ENCODE data around the gene ADAMTS9. TPM values are rescaled to one million over a fixed set of nuclear protein-coding genes. Genes with fewer than 3 reads are reported as not detected.

Gene ADAMTS9
- total and polyA plus RNA-seq, 2 of the 13 experiments (the other 11 are each of a cell fraction or from before 2014, with no cell fraction given), result 0.02 to 0.09 TPM

DNA sequence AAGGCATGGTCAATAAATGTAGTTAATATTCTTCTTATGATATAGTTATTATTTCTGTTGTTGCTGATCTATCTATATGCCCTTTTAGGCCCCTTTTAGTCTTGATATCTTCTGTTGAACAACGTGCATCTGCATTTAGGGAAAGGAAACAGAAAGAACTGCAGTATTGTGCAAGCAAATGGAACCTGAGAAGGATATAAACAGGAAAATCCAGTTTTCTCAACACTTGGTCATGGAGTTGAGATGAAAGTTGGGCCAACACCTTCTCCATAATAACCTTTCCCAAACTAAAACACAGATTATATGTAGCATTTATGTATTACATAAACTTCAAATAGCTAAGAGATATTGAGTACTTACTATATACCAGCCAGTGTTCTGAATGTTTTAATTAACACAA, 179.7 kb downstream of the ADAMTS9 start (continued):
- TF ChIP-seq MATR3 (CRISPR knock-in tag; IDR thresholded peaks at IDR 0.05), result no peak
- TF ChIP-seq TAF1 (CRISPR knock-in tag; IDR thresholded peaks at IDR 0.05), result no peak

DNA sequence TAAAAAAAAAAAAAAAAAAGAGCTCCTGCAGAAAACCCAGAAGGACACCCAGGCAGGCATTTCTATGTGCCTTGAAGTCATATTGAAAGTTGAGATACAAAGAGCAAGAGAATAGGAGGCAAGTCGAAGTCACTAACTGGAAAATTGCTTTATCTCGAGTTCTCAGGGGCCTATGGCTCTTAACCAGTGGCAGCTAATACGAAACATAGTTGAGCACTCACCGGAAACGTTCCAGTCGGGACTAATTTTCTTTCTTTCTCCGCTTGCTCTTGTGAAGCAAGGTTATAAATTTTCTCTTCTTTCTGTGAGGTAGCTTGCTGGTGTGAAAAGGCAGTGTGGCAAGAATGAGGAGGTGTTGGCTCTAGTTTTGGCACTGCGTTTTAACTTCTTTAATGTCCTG, 181.5 kb downstream of the ADAMTS9 start:
- no peak for DNase-seq (ENCODE audit: low spot score)
- 61% methylated on average over 8 of the region's 8 CpGs for WGBS (ENCODE audit: low lambda C conversion rate)
- Histone ChIP-seq H4K20me1 (ENCODE audit: insufficient read depth, low read length) (no peaks in the 10 kb centered on the region), H2AFZ (ENCODE audit: low read length) (no peak overlapping the region), H3K4me1 (ENCODE audit: insufficient read depth, low read length) (peaks cover 39% of the 10 kb centered on the region), H3K9me3 (ENCODE audit: low read length) (peaks cover 9% of the 10 kb centered on the region; the same call in 1 of the 2 replicates), H3K27ac (ENCODE audit: extremely low read length, insufficient read depth, low read length) (no peak overlapping the region), H3K4me3 (replicated peaks in 1 of 3; ENCODE audit: insufficient read depth in 1 of 3, low read depth in 2 of 3, low read length in 3 of 3) (no peak overlapping the region), H3K79me2 (ENCODE audit: insufficient read depth, low read length) (no peaks in the 10 kb centered on the region), H3K9ac (ENCODE audit: insufficient read depth, low read depth, low read length) (no peak overlapping the region), H3K27me3 (ENCODE audit: control insufficient read depth in 1 of 2, insufficient read depth in 2 of 2, low read length in 2 of 2) (peaks cover 0 to 38% of the 10 kb centered on the region in 2 experiments; a peak in 4 of 5 replicates), H3K36me3 (replicated peaks in 1 of 2; ENCODE audit: control insufficient read depth in 1 of 2, insufficient read depth in 2 of 2, low read length in 2 of 2) (no peaks in the 10 kb centered on the region), H3K4me2 (ENCODE audit: low read depth, low read length) (no peak overlapping the region)
- POLR2A ChIA-PET, result no interaction called here
- no TSS peak for BruUV-seq (replicated peaks)
- TF ChIP-seq, protein P1, sequence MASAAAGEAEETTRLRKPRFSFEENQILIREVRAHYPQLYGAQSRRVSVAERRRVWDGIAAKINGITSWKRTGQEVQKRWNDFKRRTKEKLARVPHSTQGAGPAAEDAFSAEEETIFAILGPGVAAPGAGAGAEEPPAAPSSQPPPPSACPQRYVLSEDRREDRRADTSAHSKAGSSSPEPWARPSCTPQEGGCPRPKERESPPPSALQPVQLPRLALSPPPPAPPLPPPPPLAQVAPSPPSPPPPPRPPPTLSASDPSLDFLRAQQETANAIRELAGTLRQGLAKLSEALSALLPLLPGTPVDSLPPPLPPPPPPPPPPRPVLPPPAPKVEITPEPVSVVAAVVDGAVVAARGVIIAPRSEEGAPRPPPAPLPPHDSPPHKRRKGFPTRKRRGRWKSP (CRISPR knock-in tag; IDR thresholded peaks at IDR 0.05), result no peak
- no peak for TF ChIP-seq ZNF589 (CRISPR knock-in tag; conservative IDR thresholded peaks at IDR 0.05)
- no peak for TF ChIP-seq ZNF703 (CRISPR knock-in tag; IDR thresholded peaks at IDR 0.05; ENCODE audit: borderline replicate concordance)
- TF ChIP-seq, protein P2, sequence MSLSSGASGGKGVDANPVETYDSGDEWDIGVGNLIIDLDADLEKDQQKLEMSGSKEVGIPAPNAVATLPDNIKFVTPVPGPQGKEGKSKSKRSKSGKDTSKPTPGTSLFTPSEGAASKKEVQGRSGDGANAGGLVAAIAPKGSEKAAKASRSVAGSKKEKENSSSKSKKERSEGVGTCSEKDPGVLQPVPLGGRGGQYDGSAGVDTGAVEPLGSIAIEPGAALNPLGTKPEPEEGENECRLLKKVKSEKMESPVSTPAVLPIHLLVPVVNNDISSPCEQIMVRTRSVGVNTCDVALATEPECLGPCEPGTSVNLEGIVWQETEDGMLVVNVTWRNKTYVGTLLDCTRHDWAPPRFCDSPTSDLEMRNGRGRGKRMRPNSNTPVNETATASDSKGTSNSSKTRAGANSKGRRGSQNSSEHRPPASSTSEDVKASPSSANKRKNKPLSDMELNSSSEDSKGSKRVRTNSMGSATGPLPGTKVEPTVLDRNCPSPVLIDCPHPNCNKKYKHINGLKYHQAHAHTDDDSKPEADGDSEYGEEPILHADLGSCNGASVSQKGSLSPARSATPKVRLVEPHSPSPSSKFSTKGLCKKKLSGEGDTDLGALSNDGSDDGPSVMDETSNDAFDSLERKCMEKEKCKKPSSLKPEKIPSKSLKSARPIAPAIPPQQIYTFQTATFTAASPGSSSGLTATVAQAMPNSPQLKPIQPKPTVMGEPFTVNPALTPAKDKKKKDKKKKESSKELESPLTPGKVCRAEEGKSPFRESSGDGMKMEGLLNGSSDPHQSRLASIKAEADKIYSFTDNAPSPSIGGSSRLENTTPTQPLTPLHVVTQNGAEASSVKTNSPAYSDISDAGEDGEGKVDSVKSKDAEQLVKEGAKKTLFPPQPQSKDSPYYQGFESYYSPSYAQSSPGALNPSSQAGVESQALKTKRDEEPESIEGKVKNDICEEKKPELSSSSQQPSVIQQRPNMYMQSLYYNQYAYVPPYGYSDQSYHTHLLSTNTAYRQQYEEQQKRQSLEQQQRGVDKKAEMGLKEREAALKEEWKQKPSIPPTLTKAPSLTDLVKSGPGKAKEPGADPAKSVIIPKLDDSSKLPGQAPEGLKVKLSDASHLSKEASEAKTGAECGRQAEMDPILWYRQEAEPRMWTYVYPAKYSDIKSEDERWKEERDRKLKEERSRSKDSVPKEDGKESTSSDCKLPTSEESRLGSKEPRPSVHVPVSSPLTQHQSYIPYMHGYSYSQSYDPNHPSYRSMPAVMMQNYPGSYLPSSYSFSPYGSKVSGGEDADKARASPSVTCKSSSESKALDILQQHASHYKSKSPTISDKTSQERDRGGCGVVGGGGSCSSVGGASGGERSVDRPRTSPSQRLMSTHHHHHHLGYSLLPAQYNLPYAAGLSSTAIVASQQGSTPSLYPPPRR (CRISPR knock-in tag; IDR thresholded peaks at IDR 0.05; ENCODE audit: borderline replicate concordance), result no peak
- TF ChIP-seq ZNF44 (CRISPR knock-in tag; IDR thresholded peaks at IDR 0.05), result no peak
- no peak for TF ChIP-seq ARNT2 (CRISPR knock-in tag; IDR thresholded peaks at IDR 0.05; ENCODE audit: low read depth)
- no peak for TF ChIP-seq KLF11 (CRISPR knock-in tag; IDR thresholded peaks at IDR 0.05)
- no peak for TF ChIP-seq RNF2 (conservative IDR thresholded peaks at IDR 0.05; ENCODE audit: low read depth)
- TF ChIP-seq SUZ12 (IDR thresholded peaks at IDR 0.05; ENCODE audit: low read depth, low read length), result no peak
- no peak for TF ChIP-seq ZNF136 (CRISPR knock-in tag; IDR thresholded peaks at IDR 0.05; ENCODE audit: low read depth)
- TF ChIP-seq ZNF547 (CRISPR knock-in tag; IDR thresholded peaks at IDR 0.05), result no peak
- TF ChIP-seq HMGA1 (CRISPR knock-in tag; conservative IDR thresholded peaks at IDR 0.05), result no peak
- no peak for TF ChIP-seq ZBTB43 (CRISPR knock-in tag; conservative IDR thresholded peaks at IDR 0.05)
- TF ChIP-seq ZNF17 (CRISPR knock-in tag; IDR thresholded peaks at IDR 0.05), result no peak
- TF ChIP-seq JARID2 (CRISPR knock-in tag; IDR thresholded peaks at IDR 0.05; ENCODE audit: insufficient replicate concordance), result no peak
- no peak for TF ChIP-seq PHF20 (CRISPR knock-in tag; IDR thresholded peaks at IDR 0.05)
- intact Hi-C loops (cut with micrococcal nuclease; ENCODE audit: unreplicated experiment) (no loop called here), in situ Hi-C loops (cut with HindIII; ENCODE audit: extremely low pct_ligation_motif_present, low pct_unique_long_range_greater_than_20kb) (no loop called here)
- no peak for FAIRE-seq
- CTCF ChIA-PET (ENCODE audit: low intra/inter-chr PET ratio, low total read pairs), result no interaction called here
- ATAC-seq, result no peak
